H1 (cell line): Measurements from ENCODE around the gene PXN. TPM values are rescaled to one million over a fixed set of nuclear protein-coding genes. Genes with fewer than 3 reads are reported as not detected.

Experiments used
- CTCF ChIA-PET: fragments of 300-600 bp; sonication (Branson Sonifier 250); formaldehyde crosslinking; loops from one replicate; lab custom pipeline; 2021; ENCODE audit not compliant: partially characterized antibody; lab: Charles Lee
- POLR2A ChIA-PET: fragments of 300-600 bp; sonication (Branson Sonifier 250); formaldehyde crosslinking; loops from one replicate; lab custom pipeline; 2021; ENCODE audit warnings: inconsistent platforms; ENCODE audit not compliant: partially characterized antibody; lab: Charles Lee
- DNase-seq, 2 experiments: peaks; one replicate each; pipeline versions ENCODE4 v3.0.0 to v3.0.0-alpha.2; 2010 to 2022; ENCODE audit warnings: low spot score in 2 of 2, low read depth in 1 of 2, mixed read lengths in 1 of 2
- FAIRE-seq: peaks from 2 replicates; lab custom pipeline; 2011; peaks lifted over from hg19 to GRCh38; lab: Jason Lieb, UNC
- H2AFZ ChIP-seq: 2 replicates; pipeline ENCODE4 v1.8.1; 2012; ENCODE audit warnings: low read length, inconsistent platforms
- H2AK5ac ChIP-seq: 2 replicates; pipeline ENCODE4 v1.6.1; 2013; ENCODE audit warnings: low read depth, low read length
- H2BK120ac ChIP-seq: replicated peaks from 2 replicates; pipeline ENCODE3; 2013; ENCODE audit warnings: low read depth, low read length, inconsistent platforms
- H2BK12ac ChIP-seq: 2 replicates; pipeline ENCODE4 v1.6.1; 2013; ENCODE audit warnings: low read depth, low read length
- H2BK15ac ChIP-seq: 2 replicates; pipeline ENCODE4 v1.6.1; 2013; ENCODE audit warnings: low read length
- H2BK20ac ChIP-seq: 2 replicates; pipeline ENCODE4 v1.6.1; 2013; ENCODE audit warnings: low read length
- H2BK5ac ChIP-seq: 2 replicates; pipeline ENCODE4 v1.6.1; 2013; ENCODE audit warnings: low read depth, low read length
- H3K14ac ChIP-seq: 2 replicates; pipeline ENCODE4 v1.6.1; 2013; ENCODE audit warnings: inconsistent platforms; ENCODE audit not compliant: insufficient read length
- H3K18ac ChIP-seq: 2 replicates; pipeline ENCODE4 v1.6.1; 2013; ENCODE audit warnings: low read length; ENCODE audit errors: extremely low read depth
- H3K23ac ChIP-seq: 2 replicates; pipeline ENCODE4 v1.6.1; 2013; ENCODE audit warnings: inconsistent platforms; ENCODE audit not compliant: insufficient read length
- H3K23me2 ChIP-seq: 2 replicates; pipeline ENCODE4 v1.6.1; 2013; ENCODE audit warnings: low read depth, low read length
- H3K27ac ChIP-seq: 2 replicates; pipeline ENCODE4 v1.6.1; 2011; ENCODE audit warnings: low read depth, low read length, inconsistent platforms
- H3K27me3 ChIP-seq, 4 experiments: replicated peaks in 1 of 4; 1 replicate in 1 of 4; 2 replicates in 3 of 4; pipeline versions ENCODE4 v1.6.1 to v1.8.1; 2011 to 2013; ENCODE audit warnings: low read length in 3 of 4, mild to moderate bottlenecking in 3 of 4, inconsistent platforms in 2 of 4, mixed read lengths in 2 of 4, moderate library complexity in 1 of 4; ENCODE audit not compliant: control insufficient read depth in 3 of 4, insufficient read depth in 3 of 4; ENCODE audit errors: extremely low read depth in 1 of 4
- H3K36me3 ChIP-seq, 4 experiments: 2 replicates each; pipeline versions ENCODE4 v1.6.1 to v1.8.1; 2011 to 2013; ENCODE audit warnings: mild to moderate bottlenecking in 4 of 4, low read length in 3 of 4, moderate library complexity in 2 of 4, control low read depth in 1 of 4, inconsistent platforms in 1 of 4; ENCODE audit not compliant: insufficient read depth in 4 of 4, control insufficient read depth in 2 of 4
- H3K4ac ChIP-seq: replicated peaks from 2 replicates; pipeline ENCODE3; 2013; ENCODE audit warnings: low read length, low read depth, mixed read lengths, inconsistent platforms; ENCODE audit not compliant: insufficient read length
- H3K4me1 ChIP-seq, 4 experiments: replicated peaks in 1 of 4; 1 replicate in 1 of 4; 2 replicates in 3 of 4; pipeline versions ENCODE4 v1.6.1 to v1.8.1; 2011 to 2013; ENCODE audit warnings: low read length in 3 of 4, inconsistent platforms in 2 of 4, mixed read lengths in 1 of 4; ENCODE audit not compliant: insufficient read depth in 4 of 4, control insufficient read depth in 3 of 4
- H3K4me2 ChIP-seq, 2 experiments: 2 replicates each; pipeline versions ENCODE4 v1.6.1 to v1.8.1; 2011 to 2013; ENCODE audit warnings: low read depth in 2 of 2, low read length in 2 of 2, control low read depth in 1 of 2, inconsistent platforms in 1 of 2, mild to moderate bottlenecking in 1 of 2; ENCODE audit not compliant: insufficient read depth in 1 of 2
- H3K4me3 ChIP-seq, 4 experiments: fragments of 200-600, 300-600 bp in 1 of 4; sonication (generic), shearing (Covaris generic), sonication (Bioruptor Twin) in 1 of 4; 2 replicates each; pipeline versions ENCODE4 v1.5.1 to v1.8.1; 2011 to 2016; ENCODE audit warnings: low read length in 4 of 4, low read depth in 3 of 4, control low read depth in 2 of 4, inconsistent platforms in 2 of 4, mild to moderate bottlenecking in 2 of 4, mixed read lengths in 1 of 4, moderate library complexity in 1 of 4; ENCODE audit not compliant: insufficient read depth in 2 of 4; ENCODE audit errors: extremely low read depth in 1 of 4
- H3K56ac ChIP-seq: replicated peaks from 2 replicates; pipeline ENCODE3; 2013; ENCODE audit warnings: low read depth, mild to moderate bottlenecking, mixed read lengths, low read length, inconsistent platforms; ENCODE audit not compliant: insufficient read length
- H3K79me1 ChIP-seq: 2 replicates; pipeline ENCODE4 v1.6.1; 2013; ENCODE audit warnings: low read depth, low read length, control low read depth
- H3K79me2 ChIP-seq, 2 experiments: 2 replicates each; pipeline versions ENCODE4 v1.6.1 to v1.8.1; 2012 to 2013; ENCODE audit warnings: low read length in 2 of 2, mild to moderate bottlenecking in 2 of 2, inconsistent platforms in 1 of 2; ENCODE audit not compliant: insufficient read depth in 2 of 2, control insufficient read depth in 1 of 2
- H3K9ac ChIP-seq, 4 experiments: replicated peaks in 1 of 4; 1 replicate in 1 of 4; 2 replicates in 3 of 4; pipeline versions ENCODE4 v1.6.1 to v1.8.1; 2011 to 2013; ENCODE audit warnings: low read depth in 3 of 4, low read length in 3 of 4, control low read depth in 2 of 4, mild to moderate bottlenecking in 2 of 4, moderate library complexity in 2 of 4, inconsistent platforms in 1 of 4; ENCODE audit errors: extremely low read depth in 1 of 4
- H3K9me3 ChIP-seq, 2 experiments: 2 replicates each; pipeline versions ENCODE4 v1.6.1 to v1.8.1; 2012 to 2013; ENCODE audit warnings: mild to moderate bottlenecking in 2 of 2, moderate library complexity in 2 of 2, control low read depth in 1 of 2, inconsistent platforms in 1 of 2, low read depth in 1 of 2, low read length in 1 of 2, mixed read lengths in 1 of 2; ENCODE audit not compliant: insufficient read depth in 2 of 2
- H4K20me1 ChIP-seq, 2 experiments: replicated peaks in 1 of 2; 2 replicates each; pipeline versions ENCODE3 to v1.8.1; 2011 to 2013; ENCODE audit warnings: inconsistent platforms in 2 of 2, low read length in 2 of 2, mild to moderate bottlenecking in 1 of 2; ENCODE audit not compliant: insufficient read depth in 2 of 2, control insufficient read depth in 1 of 2
- H4K5ac ChIP-seq: 2 replicates; pipeline ENCODE4 v1.6.1; 2013; ENCODE audit warnings: low read length, low read depth, mixed read lengths, inconsistent platforms; ENCODE audit not compliant: insufficient read length
- H4K8ac ChIP-seq: 2 replicates; pipeline ENCODE4 v1.8.0; 2013; ENCODE audit warnings: mild to moderate bottlenecking, moderate library complexity, low read length, inconsistent platforms; ENCODE audit not compliant: insufficient read depth; ENCODE audit errors: extremely low read depth
- H4K91ac ChIP-seq: replicated peaks from 2 replicates; pipeline ENCODE3; 2013; ENCODE audit warnings: low read length, mixed read lengths, inconsistent platforms; ENCODE audit not compliant: insufficient read length
- KDM1A ChIP-seq: fragments of 200-600, 300-600 bp; sonication (generic); IDR thresholded peaks from 2 replicates; pipeline ENCODE4 v1.7.1; 2016; ENCODE audit warnings: mild to moderate bottlenecking, low read length, borderline replicate concordance
- SIRT6 ChIP-seq: IDR thresholded peaks from one replicate; pipeline ENCODE4 v1.7.1; 2012; ENCODE audit warnings: low read length, inconsistent platforms
- WGBS, 2 experiments: shearing (Covaris generic) in 1 of 2; methylation state at CpG; one replicate each; pipeline versions ENCODE4 v1.1.6 to v1.1.7; 2013 to 2015; ENCODE audit warnings: low lambda C conversion rate in 2 of 2, mixed read lengths in 2 of 2, inconsistent platforms in 1 of 2, low coverage in 1 of 2, missing lambda C conversion rate in 1 of 2; ENCODE audit not compliant: insufficient replicate concordance in 2 of 2, insufficient coverage in 1 of 2, insufficient read length in 1 of 2; ENCODE audit errors: extremely low coverage in 1 of 2, missing lambda C conversion rate in 1 of 2; 5-methylcytosine and 5-hydroxymethylcytosine counted together
- polyA plus RNA-seq, 7 experiments: library from polyadenylated mRNA; depleted of rRNA in 3 of 7; stranded (reverse) in 5 of 7; unstranded in 2 of 7; fragments of >200 nt in 5 of 7; fragments of 200-250 nt in 2 of 7; gene quantifications; 1 replicate in 5 of 7; 2 replicates in 1 of 7; 4 replicates in 1 of 7; pipeline versions ENCODE4 v1.2.1 to v1.2.3, GENCODE V29; 2011 to 2013; ENCODE audit warnings: missing spikeins in 2 of 7, mixed read lengths in 2 of 7
- total RNA-seq: library from RNA; stranded (reverse); fragmentation: NEBNext Ultra II Directional; extraction: Animal tissue kit (Norgen Biotek cat#: 25700); gene quantifications from 2 replicates; pipeline ENCODE4 v1.2.1, GENCODE V29; 2021

Gene PXN
- total and polyA plus RNA-seq, 2 of the 8 experiments (the other 6 are each of a cell fraction or from before 2014, with no cell fraction given), result 51.0 to 105 TPM

- TF ChIP-seq SIRT6 (no peak), KDM1A (no peak)
- H2AK5ac ChIP-seq, result no peak overlapping the region
- H3K9ac ChIP-seq, result no peak overlapping the region; a peak in 1 of 7 replicates
- FAIRE-seq, result no peak
- H3K27me3 ChIP-seq, result no peaks in the 10 kb centered on the region
- H3K18ac ChIP-seq, result no peak overlapping the region
- WGBS, 2 experiments, result 91% methylated on average over 7 of the region's 7 CpGs; no CpG with 5 or more reads in 1 of the 2 experiments
- H3K36me3 ChIP-seq, result peaks cover 13 to 44% (median 31%) of the 10 kb centered on the region in 4 experiments; a peak in 7 of 8 replicates
- H2BK20ac ChIP-seq, result no peak overlapping the region
- DNase-seq, result no peak
- peaks cover 0 to 3% of the 10 kb centered on the region in 2 experiments for H4K20me1 ChIP-seq
- peaks cover 10% of the 10 kb centered on the region for H3K23me2 ChIP-seq
- H4K8ac ChIP-seq, result no peak overlapping the region
- H2BK120ac ChIP-seq, result no peak overlapping the region
- no peak overlapping the region for H3K27ac ChIP-seq
- H2BK5ac ChIP-seq, result no peak overlapping the region
- H4K5ac ChIP-seq, result no peak overlapping the region
- H2BK15ac ChIP-seq, result no peak overlapping the region
- H3K56ac ChIP-seq, result no peak overlapping the region
- peaks cover 16 to 58% of the 10 kb centered on the region in 2 experiments for H3K79me2 ChIP-seq
- H2BK12ac ChIP-seq, result no peak overlapping the region
- CTCF ChIA-PET, result interaction anchor here (0.6 to 1.4 kb wide), 2 partner anchors 15 to 38 kb away, joined by 3 read pairs; no protein-coding TSS in a partner anchor
- H2AFZ ChIP-seq, result no peak overlapping the region
- H4K91ac ChIP-seq, result no peak overlapping the region
- no peaks in the 10 kb centered on the region for H3K9me3 ChIP-seq
- POLR2A ChIA-PET, result interaction anchor here (0.8 to 88.3 kb wide), 6 partner anchors 17 to 238 kb away, joined by 3 to 4270 read pairs (median 183); partner anchors contain the start of genes PXN, RNU4-1, RNU4-2 and RPLP0
- no peak overlapping the region for H3K14ac ChIP-seq
- no peak overlapping the region for H3K4ac ChIP-seq
- no peak overlapping the region for H3K23ac ChIP-seq
- H3K4me2 ChIP-seq, result no peak overlapping the region
- peaks cover 0 to 3% (median under 1%) of the 10 kb centered on the region in 4 experiments; a peak in 2 of 7 replicates for H3K4me1 ChIP-seq
- no peak overlapping the region for H3K4me3 ChIP-seq
- H3K79me1 ChIP-seq, result peaks cover 13% of the 10 kb centered on the region
Measured at GRCh38 chr12:120190985-120191480, 74.5 kb downstream of the PXN start.
